A673 (cell line): ENCODE measurements around the gene TRERF1.

ENCODE experiments used
- CTCF ChIP-seq: fragments of 300-800, 200-600 bp; sonication (generic); conservative IDR thresholded peaks from 2 replicates; pipeline ENCODE4 v1.5.1; 2017; ENCODE audit warnings: low read depth, mild to moderate bottlenecking, antibody characterized with exemption, low read length, moderate library complexity, mixed read lengths
- EZH2 ChIP-seq: fragments of 200-600 bp; sonication (generic); IDR thresholded peaks from 2 replicates; pipeline ENCODE4 v1.6.1; 2017; ENCODE audit warnings: borderline replicate concordance, low read depth, mild to moderate bottlenecking, mixed read lengths, antibody characterized with exemption, low read length; ENCODE audit not compliant: poor library complexity, severe bottlenecking

GRCh38 chr6:42239333-42239732 is 212.4 kb downstream of the TRERF1 start:
- no peak for TF ChIP-seq CTCF
- TF ChIP-seq EZH2 = no peak
